ENCODE results near the gene ZSCAN20. TPM values are rescaled to one million over a fixed set of nuclear protein-coding genes. Genes with fewer than 3 reads are reported as not detected.
A peak's percentile ranks its signal among the peaks of the same experiment; 100 is the strongest.

ZSCAN20 gene
- total and polyA plus RNA-seq, 2 of the 4 experiments (the other 2 are of a cell fraction): 2.1 to 11.1 TPM

DNA sequence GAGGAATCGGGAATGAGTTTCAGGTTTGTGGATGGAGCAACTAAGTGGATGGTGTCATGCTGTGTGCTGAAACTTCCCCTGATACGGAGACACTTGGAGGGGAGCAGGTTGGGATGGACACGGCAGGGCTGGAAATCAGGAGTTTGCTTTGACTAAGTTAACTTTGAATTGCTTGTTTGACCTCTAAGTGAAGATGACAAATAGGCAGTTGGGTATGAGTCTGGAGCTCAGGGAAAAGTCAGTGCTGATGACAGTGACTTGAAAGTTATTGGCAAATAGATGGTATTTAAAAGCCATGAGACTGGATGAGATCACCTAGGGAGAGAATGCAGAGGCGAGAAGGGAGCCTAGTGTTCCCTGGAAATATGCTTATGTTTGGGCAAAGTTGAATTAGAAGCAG lies 12.8 kb upstream of the ZSCAN20 start:
- intact Hi-C loops (cut with micrococcal nuclease) (loop anchor here (5.0 kb wide), 2 partner anchors 242 to 332 kb away; no protein-coding TSS in a partner anchor), dilution Hi-C loops (cut with HindIII; ENCODE audit: low sequenced_read_pairs, unreplicated experiment) (no loop called here), in situ Hi-C loops (cut with MboI; ENCODE audit: low sequenced_read_pairs) (loop anchor here (5.0 to 10.0 kb wide), 3 partner anchors 92 to 365 kb away; no protein-coding TSS in a partner anchor)
- H3K9ac ChIP-seq (ENCODE audit: low read depth, low read length): no peak overlapping the region
- H2BK5ac ChIP-seq (ENCODE audit: low read depth, low read length, poor library complexity, severe bottlenecking): no peak overlapping the region
- no peak overlapping the region for H2AK9ac ChIP-seq (replicated peaks; ENCODE audit: low read depth, low read length, poor library complexity)
- no peak overlapping the region for H3K27ac ChIP-seq (ENCODE audit: insufficient read depth, low read length)
- H3K23ac ChIP-seq (ENCODE audit: low read depth, low read length): 0 out of 2 replicates have a peak overlapping the region, but pooled peaks have one; percentile 79
- peaks cover 16% of the 10 kb centered on the region for H3K4me1 ChIP-seq (ENCODE audit: control insufficient read depth, insufficient read depth, low read length)
- peaks cover 13% of the 10 kb centered on the region for H3K9me1 ChIP-seq (ENCODE audit: insufficient read depth, low read length)
- ChIA-PET POLR2A (ENCODE audit: unreplicated experiment) (no interaction called here), CTCF (interaction anchor here (3.5 kb wide), 1 partner anchor 11 kb away, joined by 18 read pairs; no protein-coding TSS in a partner anchor)
- no peak overlapping the region for H2AFZ ChIP-seq (replicated peaks; ENCODE audit: low read length, poor library complexity)
- peak overlapping the region; percentile 62 for H2BK120ac ChIP-seq (ENCODE audit: low read depth, low read length)
- peak overlapping the region; percentile 77 for H3K4ac ChIP-seq (ENCODE audit: low read depth, low read length)
- peak overlapping the region; percentile 42 for H3K18ac ChIP-seq (ENCODE audit: low read depth, low read length)
- no peak overlapping the region for H3K4me2 ChIP-seq (ENCODE audit: low read depth, low read length)
- no peaks in the 10 kb centered on the region for H3K9me3 ChIP-seq (ENCODE audit: control insufficient read depth, insufficient read depth, low read length)
- no peaks in the 10 kb centered on the region for H3K36me3 ChIP-seq (ENCODE audit: control insufficient read depth, insufficient read depth, low read length)
- peak overlapping the region; percentile 26; the same call in 1 of the 2 replicates for H4K91ac ChIP-seq (ENCODE audit: insufficient read depth, low read depth, low read length)
- H4K5ac ChIP-seq (ENCODE audit: low read depth, low read length): peak overlapping the region; percentile 33; the same call in 1 of the 2 replicates
- TF ChIP-seq, protein P1, sequence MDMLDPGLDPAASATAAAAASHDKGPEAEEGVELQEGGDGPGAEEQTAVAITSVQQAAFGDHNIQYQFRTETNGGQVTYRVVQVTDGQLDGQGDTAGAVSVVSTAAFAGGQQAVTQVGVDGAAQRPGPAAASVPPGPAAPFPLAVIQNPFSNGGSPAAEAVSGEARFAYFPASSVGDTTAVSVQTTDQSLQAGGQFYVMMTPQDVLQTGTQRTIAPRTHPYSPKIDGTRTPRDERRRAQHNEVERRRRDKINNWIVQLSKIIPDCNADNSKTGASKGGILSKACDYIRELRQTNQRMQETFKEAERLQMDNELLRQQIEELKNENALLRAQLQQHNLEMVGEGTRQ (IDR thresholded peaks at IDR 0.05; ENCODE audit: low read depth, low read length): no peak
- TF ChIP-seq CEBPB (IDR thresholded peaks at IDR 0.05; ENCODE audit: low read depth, low read length): peak; percentile 28; the same call in 1 of the 2 replicates
- H4K20me1 ChIP-seq (ENCODE audit: insufficient read depth, low read length): peaks cover 4% of the 10 kb centered on the region; the same call in 1 of the 2 replicates
- H4K8ac ChIP-seq (ENCODE audit: low read depth in 2 of 2, low read length in 2 of 2): peak overlapping the region in 1 of 2 experiments; percentile 57; a peak in 2 of 4 replicates
- no peak for ATAC-seq (ENCODE audit: low read depth)
- H2BK20ac ChIP-seq (ENCODE audit: low read depth, low read length): peak overlapping the region; percentile 70
- WGBS, 2 experiments (ENCODE audit: extremely low coverage in 2 of 2, insufficient read length in 1 of 2): 52% methylated on average over 4 of the region's 4 CpGs; no CpG with 5 or more reads in 1 of the 2 experiments
- H2AK5ac ChIP-seq (ENCODE audit: low read depth, low read length): peak overlapping the region; percentile 53
- no peak overlapping the region for H3K56ac ChIP-seq (ENCODE audit: extremely low read depth, insufficient read depth, low read length)
- H2BK15ac ChIP-seq (ENCODE audit: low read depth, low read length): peak overlapping the region; percentile 54; the same call in 2 of the 3 replicates
- no TSS peak for BruUV-seq (replicated peaks)
- no peak overlapping the region for H3K4me3 ChIP-seq (ENCODE audit: insufficient read depth, low read depth, low read length)
- peak overlapping the region; percentile 14 for H3K14ac ChIP-seq (replicated peaks; ENCODE audit: low read depth, low read length)
- H3K79me1 ChIP-seq (ENCODE audit: low read depth in 1 of 2, low read length in 2 of 2): peaks cover 0 to 2% of the 10 kb centered on the region in 2 experiments; a peak in 1 of 4 replicates
- no peaks in the 10 kb centered on the region for H3K27me3 ChIP-seq (ENCODE audit: control insufficient read depth, insufficient read depth, low read length)
- peak; percentile 74 for DNase-seq

All from IMR-90 (cell line).